NCI-H1694 treated with DMSO at 0.1 percent for 48 hours (cell line): ENCODE results near the gene IL12RB2.

Source experiments
- DNase-seq: peaks from one replicate; lab custom pipeline; 2025; lab: John Stamatoyannopoulos, UW

IL12RB2 gene

GRCh38 chr1:67312615-67313014 is 4.9 kb downstream of the IL12RB2 start:
- DNase-seq, result no peak

- no peak for DNase-seq
Measured at GRCh38 chr1:67313934-67314671, 6.4 kb downstream of the IL12RB2 start.

- DNase-seq, result no peak
Measured at GRCh38 chr1:67314696-67315095, 7.0 kb downstream of the IL12RB2 start.

GRCh38 chr1:67316180-67316902 is 8.7 kb downstream of the IL12RB2 start:
- DNase-seq, result no peak

GRCh38 chr1:67316918-67317317 is 9.2 kb downstream of the IL12RB2 start:
- DNase-seq, result no peak

- DNase-seq, result no peak
Measured at GRCh38 chr1:67317803-67318202, 10.1 kb downstream of the IL12RB2 start.

- DNase-seq, result no peak
Measured at GRCh38 chr1:67322442-67322841, 14.8 kb downstream of the IL12RB2 start.

- no peak for DNase-seq
Measured at GRCh38 chr1:67323087-67323486, 15.4 kb downstream of the IL12RB2 start.

- no peak for DNase-seq
Measured at GRCh38 chr1:67324068-67324467, 16.4 kb downstream of the IL12RB2 start.

GRCh38 chr1:67327864-67328466 is 20.3 kb downstream of the IL12RB2 start:
- no peak for DNase-seq

- DNase-seq, result no peak
Measured at GRCh38 chr1:67332653-67333529, 25.2 kb downstream of the IL12RB2 start.

GRCh38 chr1:67333603-67334002 is 25.9 kb downstream of the IL12RB2 start:
- no peak for DNase-seq

- no peak for DNase-seq
Measured at GRCh38 chr1:67335411-67335810, 27.7 kb downstream of the IL12RB2 start.

- DNase-seq, result no peak
Measured at GRCh38 chr1:67336157-67336556, 28.5 kb downstream of the IL12RB2 start.

- DNase-seq, result no peak
Measured at GRCh38 chr1:67336783-67337182, 29.1 kb downstream of the IL12RB2 start.

- no peak for DNase-seq
Measured at GRCh38 chr1:67338642-67339041, 31.0 kb downstream of the IL12RB2 start.

GRCh38 chr1:67339623-67340343 is 32.1 kb downstream of the IL12RB2 start:
- no peak for DNase-seq

- no peak for DNase-seq
Measured at GRCh38 chr1:67342076-67342890, 34.6 kb downstream of the IL12RB2 start.

GRCh38 chr1:67345556-67345955 is 37.9 kb downstream of the IL12RB2 start:
- no peak for DNase-seq

GRCh38 chr1:67346982-67347381 is 39.3 kb downstream of the IL12RB2 start:
- no peak for DNase-seq
